GM19455 (cell line): Measurements from ENCODE around the gene PLIN5.

Experiments used
- ATAC-seq: cut with Tn5 transposase; IDR thresholded peaks from one replicate; pipeline ENCODE4 v1.9.1; 2021; ENCODE audit not compliant: unreplicated experiment

The PLIN5 gene

DNA sequence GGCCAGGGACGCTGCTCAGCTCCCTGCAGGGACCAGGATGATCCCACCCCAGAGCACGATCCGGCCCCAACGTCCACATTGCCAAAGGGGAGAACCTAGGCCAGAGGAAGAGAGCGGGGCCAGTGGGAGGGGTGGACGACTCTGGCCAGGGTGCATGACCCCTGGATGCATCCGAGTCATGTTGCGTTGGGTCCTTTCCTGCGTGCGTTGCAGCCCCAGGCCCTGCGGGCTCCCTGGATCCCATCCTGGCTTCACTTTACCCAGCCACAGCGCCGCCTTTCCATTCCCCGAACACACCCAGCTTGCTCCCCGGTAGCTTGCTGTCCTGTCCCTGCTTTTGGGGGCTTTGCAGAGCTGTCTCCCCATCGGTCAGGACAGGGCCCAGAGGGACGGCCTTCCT lies 27.2 kb downstream of the PLIN5 start:
- ATAC-seq = no peak

GRCh38 chr19:4507150-4507452 lies 27.9 kb downstream of the PLIN5 start:
- no peak for ATAC-seq

DNA sequence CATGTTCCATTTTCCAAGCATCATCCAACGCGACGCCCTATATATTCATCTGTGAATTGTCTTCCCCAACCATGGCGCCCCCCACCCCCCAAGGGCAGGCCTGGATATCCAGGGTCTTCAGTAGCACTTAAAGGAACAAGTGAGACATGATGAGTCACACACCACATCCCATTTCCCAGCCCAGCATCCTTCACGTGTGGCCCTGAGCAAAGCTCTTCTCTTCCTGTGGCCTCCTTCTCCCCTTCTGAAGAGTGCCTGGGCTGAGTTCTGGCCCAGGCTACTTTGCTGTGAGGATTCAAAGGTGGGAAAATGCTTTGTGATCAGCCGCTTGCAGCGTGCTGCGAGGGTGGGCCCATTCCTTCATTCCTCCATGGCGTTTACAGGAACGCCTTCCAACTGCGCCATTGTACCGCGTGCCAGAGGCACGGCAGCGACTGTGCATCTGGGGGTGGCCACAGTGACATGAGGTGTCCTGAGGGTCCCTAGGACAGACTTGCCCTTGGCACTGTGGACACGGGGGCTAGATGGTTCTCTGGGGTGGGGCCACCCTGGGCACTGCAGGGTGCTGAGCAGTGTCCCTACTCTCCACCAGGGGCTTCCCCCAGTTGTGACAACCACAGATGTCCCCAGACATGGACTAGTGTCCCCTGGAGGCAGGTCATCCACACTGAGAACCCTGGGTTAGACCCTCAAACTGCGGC lies 28.4 kb downstream of the PLIN5 start:
- ATAC-seq = no peak

DNA sequence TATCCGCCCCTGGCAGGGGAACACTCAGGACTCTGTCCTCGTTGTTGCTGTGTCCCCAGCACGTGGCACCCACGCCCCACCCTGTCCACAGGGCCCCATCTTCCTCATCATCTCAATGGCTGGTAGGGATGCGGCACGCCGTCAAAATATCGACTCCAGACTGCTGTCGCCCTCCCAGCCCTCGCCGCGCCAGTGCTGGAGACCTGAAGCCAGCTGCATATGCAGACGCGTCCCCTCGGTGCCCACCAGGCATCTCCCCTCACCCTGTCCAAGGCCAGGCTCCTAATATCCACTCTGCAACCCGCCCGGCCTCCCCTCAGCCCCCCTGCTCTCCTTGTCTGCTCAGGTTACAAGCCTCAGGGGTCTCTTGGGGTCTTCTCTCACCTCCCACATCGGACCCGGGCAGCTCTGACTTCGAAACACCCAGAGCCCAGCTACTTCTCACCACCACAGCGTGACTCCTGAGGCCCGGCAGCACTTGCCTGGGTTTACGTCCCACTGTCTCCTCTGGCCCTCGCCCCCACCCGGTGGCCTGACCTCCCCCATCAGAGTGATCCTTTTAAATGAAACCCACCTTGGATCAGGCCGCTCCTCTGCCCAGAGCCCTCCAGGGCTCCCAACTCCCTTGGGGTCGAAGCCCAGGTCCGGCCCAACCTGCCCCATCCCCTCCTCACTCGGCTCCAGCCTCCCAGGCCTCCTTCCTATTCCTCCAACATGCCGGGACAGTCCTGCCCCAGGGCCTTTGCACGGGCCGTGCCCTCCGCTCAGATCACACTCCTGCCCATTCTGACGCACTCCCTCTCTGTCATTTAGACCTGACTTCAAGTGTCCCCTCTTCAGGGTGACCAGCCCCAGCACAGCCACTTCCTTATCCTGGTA lies 29.2 kb downstream of the PLIN5 start:
- ATAC-seq = no peak

DNA sequence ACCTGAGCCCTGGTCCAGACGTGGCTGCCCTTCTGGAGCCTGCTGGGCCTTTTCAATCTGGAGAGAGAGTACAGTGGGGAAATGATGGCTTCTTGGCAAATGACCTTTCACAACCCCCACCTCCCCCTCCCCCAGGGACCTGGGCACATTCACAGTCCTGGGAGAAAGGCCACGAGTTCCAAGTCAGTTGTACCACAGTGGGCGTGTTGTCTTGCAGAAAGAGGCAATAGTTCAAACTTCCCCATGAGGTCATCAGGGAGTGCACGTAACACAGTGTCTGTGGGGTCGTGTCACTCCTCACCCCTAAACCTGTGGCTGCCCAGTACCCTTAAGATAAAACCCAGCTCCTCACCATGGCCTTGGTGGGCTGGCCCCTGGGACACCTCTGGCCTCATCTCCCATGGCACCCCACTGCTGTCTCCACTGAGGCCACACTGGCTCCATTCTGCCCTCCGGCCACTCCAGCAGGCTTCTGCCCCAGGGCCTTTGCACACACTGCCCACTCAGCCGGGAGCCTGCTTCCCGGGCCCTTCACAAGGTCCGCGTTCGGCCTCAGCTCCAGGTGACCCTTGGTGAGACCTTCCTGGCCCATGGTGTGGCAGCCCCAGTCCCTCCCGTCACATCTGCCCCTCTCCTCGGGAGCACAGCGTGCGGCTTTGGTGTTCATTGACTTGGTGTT lies 30.0 kb downstream of the PLIN5 start:
- no peak for ATAC-seq

GRCh38 chr19:4504297-4504701 lies 30.7 kb downstream of the PLIN5 start:
- no peak for ATAC-seq

DNA sequence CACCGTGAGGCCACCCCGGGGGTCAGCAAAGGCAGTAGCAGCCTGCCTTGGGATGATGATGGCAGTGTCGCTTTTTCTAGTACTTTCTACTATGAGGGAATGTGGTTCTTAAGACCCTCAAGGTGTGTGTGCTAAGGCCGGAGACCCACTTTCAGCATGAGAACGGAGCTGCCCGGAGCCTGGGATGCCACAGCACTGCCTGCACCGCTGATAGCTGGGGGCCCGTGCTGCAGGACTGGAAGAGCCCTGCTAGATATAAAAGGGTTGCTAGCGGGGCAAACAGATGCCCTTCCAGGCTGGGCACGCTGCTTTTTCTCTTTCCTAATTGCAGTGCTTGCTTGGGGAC lies 31.2 kb downstream of the PLIN5 start:
- ATAC-seq = no peak

- ATAC-seq = no peak
Observed at GRCh38 chr19:4503132-4503824, 31.7 kb downstream of the PLIN5 start.

GRCh38 chr19:4502282-4503131 lies 32.5 kb downstream of the PLIN5 start:
- no peak for ATAC-seq

- no peak for ATAC-seq
Observed at GRCh38 chr19:4501691-4502090, 33.3 kb downstream of the PLIN5 start.

DNA sequence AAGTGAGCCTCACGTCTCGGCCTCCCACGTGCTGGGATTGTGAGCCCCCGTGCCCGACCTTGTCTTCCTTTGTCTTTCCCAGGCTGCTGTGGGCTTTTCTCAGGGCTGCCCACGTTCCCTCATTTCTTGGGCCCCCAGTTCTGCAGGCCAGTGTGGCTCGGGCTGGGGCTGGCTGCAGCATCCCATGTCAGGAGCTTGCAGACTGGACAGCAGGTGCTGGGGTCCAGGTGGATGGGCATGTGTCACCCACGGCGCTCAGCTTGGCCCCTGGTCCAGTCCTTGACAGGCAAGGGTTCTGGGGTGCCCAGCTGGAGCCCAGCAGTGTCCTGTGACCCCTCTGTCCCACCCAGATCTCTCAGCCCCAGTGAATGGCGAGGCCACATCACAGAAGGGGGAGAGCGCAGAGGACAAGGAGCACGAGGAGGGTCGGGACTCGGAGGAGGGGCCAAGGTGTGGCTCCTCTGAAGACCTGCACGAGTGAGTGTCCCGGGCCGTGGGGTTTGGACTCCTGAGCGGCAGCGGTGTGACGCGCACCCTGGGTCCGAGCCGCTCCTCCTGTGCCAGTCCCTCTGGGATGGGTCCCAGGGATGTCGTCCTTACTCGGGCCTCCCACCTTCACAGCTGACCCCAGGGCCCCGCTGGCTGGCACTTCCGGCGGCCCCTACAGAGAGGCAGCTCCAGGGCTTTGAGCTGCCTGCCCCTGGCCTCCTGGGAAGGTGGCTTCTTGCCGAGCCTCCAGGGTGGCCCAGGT lies 34.0 kb downstream of the PLIN5 start:
- ATAC-seq = no peak

DNA sequence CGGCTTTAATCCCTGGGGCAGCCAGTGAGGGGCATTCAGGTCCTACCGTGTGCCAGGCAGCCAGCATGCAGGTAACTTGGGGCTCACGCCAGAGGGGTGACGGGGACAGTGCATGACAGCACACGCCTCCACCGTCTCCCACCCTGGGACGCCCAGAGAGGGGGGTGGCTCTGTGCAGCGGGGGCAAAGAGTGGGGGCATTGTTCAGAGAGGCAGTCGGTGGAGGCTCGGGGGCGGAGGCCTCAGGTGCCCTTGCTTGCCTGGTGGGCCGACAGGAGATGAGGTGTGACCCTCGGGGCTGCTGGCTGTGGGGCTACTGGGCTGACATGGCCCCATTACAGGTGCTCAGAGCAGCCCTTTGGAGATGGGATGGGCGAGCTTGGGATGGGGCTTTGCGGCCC lies 35.2 kb downstream of the PLIN5 start:
- ATAC-seq = no peak

- no peak for ATAC-seq
Observed at GRCh38 chr19:4499318-4499717, 35.7 kb downstream of the PLIN5 start.

DNA sequence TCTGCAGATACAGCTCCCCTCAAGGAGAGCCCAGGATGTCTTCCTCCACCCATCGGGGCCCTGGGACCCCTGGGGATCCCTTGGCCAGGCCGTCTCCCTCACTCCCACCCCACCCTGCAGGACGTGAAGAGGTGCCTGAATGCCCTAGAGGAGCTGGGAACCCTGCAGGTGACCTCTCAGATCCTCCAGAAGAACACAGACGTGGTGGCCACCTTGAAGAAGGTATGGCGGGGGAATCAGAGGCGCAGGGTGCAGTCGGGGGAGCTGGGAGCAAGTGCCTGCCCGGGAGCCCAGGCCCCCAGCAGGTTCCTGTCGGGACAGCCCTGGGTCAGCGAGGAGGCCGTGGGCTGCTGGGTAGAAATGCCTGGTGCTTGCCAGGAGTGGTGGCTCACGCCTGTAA lies 36.3 kb downstream of the PLIN5 start:
- no peak for ATAC-seq

- ATAC-seq = no peak
Observed at GRCh38 chr19:4497770-4498389, 37.1 kb downstream of the PLIN5 start.

- ATAC-seq = no peak
Observed at GRCh38 chr19:4496304-4496703, 38.7 kb downstream of the PLIN5 start.

DNA sequence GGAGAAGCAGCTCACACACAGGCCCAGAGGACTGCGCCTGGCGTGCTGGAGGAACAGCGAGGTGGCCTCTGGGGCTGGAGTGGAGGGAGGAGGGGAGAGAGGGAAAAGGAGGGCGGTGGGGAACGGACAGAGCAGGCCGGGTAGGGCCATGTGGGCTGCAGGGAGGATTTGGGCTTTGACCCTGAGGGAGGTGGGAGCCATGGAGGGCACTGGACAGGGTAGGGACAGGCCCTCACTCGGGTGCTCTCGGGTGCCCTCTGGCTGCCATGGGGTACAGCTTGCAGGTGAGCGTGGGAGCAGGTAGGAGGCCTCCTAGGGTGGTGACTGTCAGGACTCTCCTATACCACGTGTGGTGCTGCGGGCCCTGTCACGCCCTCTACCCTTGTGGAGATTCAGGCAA lies 39.6 kb downstream of the PLIN5 start:
- no peak for ATAC-seq

- no peak for ATAC-seq
Observed at GRCh38 chr19:4494691-4495064, 40.3 kb downstream of the PLIN5 start.

DNA sequence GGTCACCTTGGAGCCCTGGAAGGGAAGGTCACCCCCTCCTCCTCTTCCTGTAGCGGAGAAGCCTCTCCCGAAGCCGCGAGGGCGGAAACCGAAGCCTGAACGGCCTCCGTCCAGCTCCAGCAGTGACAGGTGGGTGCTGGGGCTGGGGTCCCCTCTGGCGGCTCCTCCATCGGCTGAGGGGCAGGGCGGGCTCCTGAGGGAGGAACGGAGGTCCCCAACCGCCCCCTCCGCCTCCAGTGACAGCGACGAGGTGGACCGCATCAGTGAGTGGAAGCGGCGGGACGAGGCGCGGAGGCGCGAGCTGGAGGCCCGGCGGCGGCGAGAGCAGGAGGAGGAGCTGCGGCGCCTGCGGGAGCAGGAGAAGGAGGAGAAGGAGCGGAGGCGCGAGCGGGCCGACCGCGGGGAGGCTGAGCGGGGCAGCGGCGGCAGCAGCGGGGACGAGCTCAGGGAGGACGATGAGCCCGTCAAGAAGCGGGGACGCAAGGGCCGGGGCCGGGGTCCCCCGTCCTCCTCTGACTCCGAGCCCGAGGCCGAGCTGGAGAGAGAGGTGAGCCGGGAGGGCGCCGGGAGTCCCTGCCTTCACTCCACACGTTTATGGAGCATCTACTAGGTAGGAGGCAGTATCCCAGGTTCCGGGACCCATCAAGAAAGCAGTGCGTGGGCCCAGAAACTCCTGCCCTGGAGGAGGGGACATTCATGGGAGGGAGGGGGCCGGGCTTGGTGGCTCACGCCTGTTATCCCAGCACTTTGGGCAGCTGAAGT lies 40.9 kb downstream of the PLIN5 start:
- ATAC-seq = no peak
